Measurements from ENCODE around the gene SPTBN1.

Gene SPTBN1

DNA sequence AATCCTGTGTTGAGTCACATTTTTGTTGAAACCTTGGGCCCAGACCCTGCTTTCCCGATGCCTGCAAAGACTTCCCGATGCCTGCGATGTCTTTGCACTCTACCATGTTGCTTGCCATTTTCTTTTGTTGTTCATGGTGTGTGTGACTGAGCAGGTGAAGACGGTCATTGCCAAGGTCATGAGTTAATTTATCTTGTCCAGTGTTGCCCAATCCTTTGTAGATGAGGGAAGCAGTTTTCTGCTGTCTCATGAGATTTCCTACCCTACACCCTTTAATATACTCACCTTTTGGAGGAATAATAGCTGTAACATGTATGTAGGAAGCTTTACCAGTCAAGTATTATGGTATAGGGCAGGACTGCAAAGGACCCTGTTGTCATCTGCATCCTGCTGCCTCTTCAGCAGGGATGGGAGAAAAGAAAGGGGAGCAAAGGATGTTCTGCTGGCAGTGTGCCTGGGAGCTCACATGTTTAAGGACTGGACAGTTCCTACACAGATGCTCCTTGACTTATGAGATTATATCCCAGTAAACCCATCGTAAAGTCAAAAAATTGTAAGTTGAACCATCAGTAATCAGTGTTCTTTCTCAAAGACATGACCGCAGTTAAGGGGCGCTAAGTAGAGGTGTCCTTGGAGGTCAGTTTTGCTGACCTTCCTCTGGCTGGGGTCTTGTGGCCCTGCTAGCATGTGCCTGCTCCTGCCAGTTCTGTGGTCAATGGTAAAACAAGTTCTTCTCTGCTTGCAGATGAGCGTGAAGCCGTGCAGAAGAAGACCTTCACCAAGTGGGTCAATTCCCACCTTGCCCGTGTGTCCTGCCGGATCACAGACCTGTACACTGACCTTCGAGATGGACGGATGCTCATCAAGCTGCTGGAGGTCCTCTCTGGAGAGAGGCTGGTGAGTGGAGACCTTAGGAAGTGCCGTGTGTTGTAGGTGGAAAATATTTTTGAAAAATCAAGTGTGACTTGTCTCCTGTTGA lies 142.5 kb downstream of the SPTBN1 start:
- H3K9ac ChIP-seq (ENCODE audit: low read length) = no peak overlapping the region

DNA sequence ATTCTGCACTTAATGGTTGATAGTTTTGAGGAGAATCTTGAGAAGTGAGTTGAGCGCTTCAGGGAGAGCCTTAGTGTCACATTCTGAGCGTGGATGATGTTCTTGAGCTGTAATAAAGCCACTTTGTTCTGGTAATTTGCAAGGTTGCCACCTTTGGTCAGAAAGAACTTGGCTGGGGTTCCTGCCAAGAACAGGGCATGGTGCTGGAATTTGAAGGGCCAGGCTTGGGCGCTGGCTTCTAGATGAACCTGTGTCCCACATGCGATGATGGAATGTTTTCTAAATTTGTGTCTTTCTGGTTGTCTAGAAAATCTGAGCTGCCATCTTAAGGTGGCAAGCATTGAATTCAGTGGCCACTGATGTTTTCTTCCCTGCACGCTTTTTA lies 143.2 kb downstream of the SPTBN1 start:
- no peak overlapping the region for H3K27ac ChIP-seq (ENCODE audit: low read depth, low read length)
- H3K27me3 ChIP-seq (ENCODE audit: control insufficient read depth in 1 of 2, insufficient read depth in 2 of 2, low read length in 2 of 2) = no peaks in the 10 kb centered on the region
- H3K36me3 ChIP-seq (ENCODE audit: insufficient read depth, low read length) = peaks cover 16% of the 10 kb centered on the region
- H3K9me3 ChIP-seq (ENCODE audit: low read length) = no peaks in the 10 kb centered on the region
- peaks cover 88% of the 10 kb centered on the region for H3K4me1 ChIP-seq (ENCODE audit: insufficient read depth, low read length)
- no peak overlapping the region for H3K9ac ChIP-seq (ENCODE audit: low read length)
- H3K4me3 ChIP-seq (ENCODE audit: low read depth in 1 of 2, low read length in 2 of 2) = no peak overlapping the region

More for the DNA sequence above, 142.5 kb downstream of the SPTBN1 start:
- Histone ChIP-seq H3K27ac (ENCODE audit: low read depth, low read length) (no peak overlapping the region), H3K27me3 (ENCODE audit: control insufficient read depth in 1 of 2, insufficient read depth in 2 of 2, low read length in 2 of 2) (no peaks in the 10 kb centered on the region), H3K4me3 (ENCODE audit: low read depth in 1 of 2, low read length in 2 of 2) (no peak overlapping the region), H3K9me3 (ENCODE audit: low read length) (no peaks in the 10 kb centered on the region), H3K4me1 (ENCODE audit: insufficient read depth, low read length) (peaks cover 81% of the 10 kb centered on the region), H3K36me3 (ENCODE audit: insufficient read depth, low read length) (peaks cover 16% of the 10 kb centered on the region)

DNA sequence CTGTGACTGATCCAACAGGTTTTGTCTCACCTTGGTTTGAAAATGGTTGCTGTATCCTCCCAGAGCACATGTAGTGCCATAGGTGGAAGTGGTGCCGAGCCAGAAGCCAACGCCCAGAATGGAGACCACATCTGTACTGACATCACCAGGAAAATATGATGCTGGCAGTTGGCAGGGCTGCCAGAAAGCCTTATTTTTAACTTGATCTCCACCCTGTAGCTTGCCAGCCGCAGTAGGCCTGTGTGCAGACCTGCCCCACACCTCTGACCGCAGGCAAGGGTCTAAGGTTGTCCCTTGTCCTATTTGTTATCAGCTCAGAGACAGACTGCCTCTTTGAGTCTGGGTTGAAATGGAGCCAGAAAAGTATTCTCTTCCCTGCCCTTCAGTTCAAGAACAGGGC lies 143.8 kb downstream of the SPTBN1 start:
- Histone ChIP-seq H3K36me3 (ENCODE audit: insufficient read depth, low read length) (peaks cover 16% of the 10 kb centered on the region), H3K27ac (ENCODE audit: low read depth, low read length) (no peak overlapping the region), H3K9me3 (ENCODE audit: low read length) (no peaks in the 10 kb centered on the region), H3K27me3 (ENCODE audit: control insufficient read depth in 1 of 2, insufficient read depth in 2 of 2, low read length in 2 of 2) (no peaks in the 10 kb centered on the region), H3K9ac (ENCODE audit: low read length) (no peak overlapping the region), H3K4me3 (ENCODE audit: low read depth in 1 of 2, low read length in 2 of 2) (no peak overlapping the region), H3K4me1 (ENCODE audit: insufficient read depth, low read length) (peaks cover 94% of the 10 kb centered on the region)

DNA sequence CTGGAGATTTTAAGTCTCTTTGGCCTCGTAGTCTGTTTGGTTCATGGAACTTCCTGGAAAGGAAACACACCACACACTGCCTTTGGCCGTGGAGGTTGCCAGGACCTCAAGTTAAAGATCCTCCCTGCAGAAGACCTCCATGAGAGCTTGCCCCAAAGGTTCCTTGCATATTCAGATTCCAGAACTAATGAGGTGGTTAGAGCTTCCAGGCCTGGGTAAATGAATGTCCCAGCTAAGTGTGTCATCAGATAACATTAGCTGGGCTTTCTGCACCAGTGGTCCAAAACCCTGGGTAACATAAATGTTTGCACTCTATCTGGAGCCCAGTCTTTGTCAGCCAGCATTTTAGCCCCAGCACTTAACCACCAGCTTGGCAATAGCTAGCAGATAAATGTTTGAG lies 145.2 kb downstream of the SPTBN1 start:
- H3K9me3 ChIP-seq (ENCODE audit: low read length) = no peaks in the 10 kb centered on the region
- peaks cover 85% of the 10 kb centered on the region for H3K4me1 ChIP-seq (ENCODE audit: insufficient read depth, low read length)
- peaks cover 16% of the 10 kb centered on the region for H3K36me3 ChIP-seq (ENCODE audit: insufficient read depth, low read length)
- no peak overlapping the region for H3K9ac ChIP-seq (ENCODE audit: low read length)
- H3K27ac ChIP-seq (ENCODE audit: low read depth, low read length) = no peak overlapping the region
- H3K27me3 ChIP-seq (ENCODE audit: control insufficient read depth in 1 of 2, insufficient read depth in 2 of 2, low read length in 2 of 2) = no peaks in the 10 kb centered on the region
- H3K4me3 ChIP-seq (ENCODE audit: low read depth in 1 of 2, low read length in 2 of 2) = no peak overlapping the region

DNA sequence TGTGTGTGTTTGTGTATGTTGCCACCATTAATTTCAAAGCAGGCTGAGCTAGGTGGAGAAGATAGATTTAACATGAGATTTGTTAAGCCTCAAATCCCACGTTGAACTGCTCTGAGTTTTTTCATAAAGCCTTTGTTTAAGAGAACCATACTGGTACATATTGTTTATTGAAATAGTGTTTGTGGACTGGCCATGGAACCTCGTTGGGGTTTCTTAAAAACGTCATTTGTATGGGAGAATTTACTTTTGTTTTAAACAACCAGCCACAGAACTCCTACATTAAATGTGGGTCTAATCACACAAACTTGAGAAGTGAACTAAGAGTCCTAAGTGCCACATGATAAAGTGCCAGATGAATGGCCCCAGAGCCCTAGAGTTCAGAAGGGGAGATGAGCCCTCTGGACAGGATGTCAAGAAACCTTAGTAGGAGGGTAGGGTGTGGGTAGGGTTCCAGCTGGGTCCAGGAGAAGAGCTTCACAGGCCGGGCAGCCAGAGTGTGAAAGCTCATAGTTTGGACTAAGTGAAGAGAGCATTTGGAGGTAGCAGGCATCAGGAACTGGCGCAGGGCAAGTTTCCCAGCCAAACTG lies 146.7 kb downstream of the SPTBN1 start:
- no peak overlapping the region for H3K27ac ChIP-seq (ENCODE audit: low read depth, low read length)
- H3K9me3 ChIP-seq (ENCODE audit: low read length) = no peaks in the 10 kb centered on the region
- no peaks in the 10 kb centered on the region for H3K27me3 ChIP-seq (ENCODE audit: control insufficient read depth in 1 of 2, insufficient read depth in 2 of 2, low read length in 2 of 2)
- no peak overlapping the region for H3K9ac ChIP-seq (ENCODE audit: low read length)
- peaks cover 70% of the 10 kb centered on the region for H3K4me1 ChIP-seq (ENCODE audit: insufficient read depth, low read length)
- no peak overlapping the region for H3K4me3 ChIP-seq (ENCODE audit: low read depth in 1 of 2, low read length in 2 of 2)
- H3K36me3 ChIP-seq (ENCODE audit: insufficient read depth, low read length) = peaks cover 16% of the 10 kb centered on the region

DNA sequence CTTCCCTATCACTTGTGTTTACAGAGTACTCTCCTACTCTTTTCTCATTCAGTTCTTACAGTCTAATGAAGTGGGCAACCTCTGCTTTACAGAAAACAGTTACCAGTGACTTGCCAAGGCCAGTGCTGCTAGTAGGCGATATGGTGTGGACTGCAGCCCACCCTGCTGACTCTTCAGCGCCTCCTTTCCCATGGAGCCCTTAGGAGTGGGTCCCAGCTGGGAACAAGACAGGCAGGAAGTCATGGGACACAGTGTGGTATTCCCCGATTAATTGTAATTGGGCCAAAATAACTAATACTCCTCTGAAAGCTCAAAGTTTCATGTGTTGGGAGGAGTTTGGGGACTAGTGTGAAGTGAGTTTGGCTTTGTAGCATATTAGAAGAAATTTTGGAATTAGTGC lies 147.2 kb downstream of the SPTBN1 start:
- no peaks in the 10 kb centered on the region for H3K9me3 ChIP-seq (ENCODE audit: low read length)
- H3K27ac ChIP-seq (ENCODE audit: low read depth, low read length) = no peak overlapping the region
- no peaks in the 10 kb centered on the region for H3K27me3 ChIP-seq (ENCODE audit: control insufficient read depth in 1 of 2, insufficient read depth in 2 of 2, low read length in 2 of 2)
- no peak overlapping the region for H3K9ac ChIP-seq (ENCODE audit: low read length)
- H3K36me3 ChIP-seq (ENCODE audit: insufficient read depth, low read length) = peaks cover 16% of the 10 kb centered on the region
- no peak overlapping the region for H3K4me3 ChIP-seq (ENCODE audit: low read depth in 1 of 2, low read length in 2 of 2)
- peaks cover 65% of the 10 kb centered on the region for H3K4me1 ChIP-seq (ENCODE audit: insufficient read depth, low read length)

DNA sequence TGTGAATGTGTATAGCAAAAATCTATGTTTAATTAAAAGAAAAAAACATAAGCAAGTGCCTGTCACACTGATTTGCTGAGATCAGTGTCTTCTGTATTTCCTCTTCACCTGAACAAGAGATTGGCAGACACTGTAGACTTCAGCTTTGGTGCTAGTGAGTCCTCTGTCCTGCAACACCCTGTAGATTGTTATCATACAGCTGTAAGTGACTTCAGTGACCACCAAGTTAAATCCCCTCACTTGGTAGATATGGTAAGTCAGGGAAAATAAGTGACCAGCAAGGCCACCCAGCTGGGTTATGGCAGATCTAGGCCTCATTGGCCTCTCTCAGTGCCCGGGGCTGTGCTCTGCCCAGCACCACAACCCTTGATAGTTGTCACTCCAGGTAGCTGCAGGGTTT lies 147.7 kb downstream of the SPTBN1 start:
- peaks cover 61% of the 10 kb centered on the region for H3K4me1 ChIP-seq (ENCODE audit: insufficient read depth, low read length)
- H3K4me3 ChIP-seq (ENCODE audit: low read depth in 1 of 2, low read length in 2 of 2) = no peak overlapping the region
- no peaks in the 10 kb centered on the region for H3K9me3 ChIP-seq (ENCODE audit: low read length)
- H3K36me3 ChIP-seq (ENCODE audit: insufficient read depth, low read length) = peaks cover 16% of the 10 kb centered on the region
- H3K27ac ChIP-seq (ENCODE audit: low read depth, low read length) = no peak overlapping the region
- no peaks in the 10 kb centered on the region for H3K27me3 ChIP-seq (ENCODE audit: control insufficient read depth in 1 of 2, insufficient read depth in 2 of 2, low read length in 2 of 2)
- H3K9ac ChIP-seq (ENCODE audit: low read length) = no peak overlapping the region

DNA sequence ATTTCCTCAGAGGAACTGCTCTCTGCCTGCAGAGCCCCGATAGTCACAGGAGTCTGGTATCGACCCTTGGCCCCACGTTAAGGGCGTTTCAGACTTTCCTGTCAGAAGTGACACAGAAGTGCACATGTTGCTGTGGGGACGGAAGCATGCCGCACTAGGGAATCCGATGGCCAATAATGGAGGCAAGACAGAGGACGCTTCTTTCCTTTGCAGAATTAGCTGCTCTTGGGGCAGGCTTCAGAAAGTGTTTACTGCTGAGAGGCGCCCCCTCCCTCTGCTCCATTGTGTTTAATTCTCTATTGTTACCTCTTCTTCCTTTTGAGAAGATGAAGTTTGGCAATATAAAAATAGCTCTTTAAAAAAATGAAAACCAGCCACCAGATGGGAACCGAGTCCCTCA lies 148.7 kb downstream of the SPTBN1 start:
- no peak overlapping the region for H3K4me3 ChIP-seq (ENCODE audit: low read depth in 1 of 2, low read length in 2 of 2)
- H3K4me1 ChIP-seq (ENCODE audit: insufficient read depth, low read length) = peaks cover 51% of the 10 kb centered on the region
- H3K9me3 ChIP-seq (ENCODE audit: low read length) = no peaks in the 10 kb centered on the region
- H3K27me3 ChIP-seq (ENCODE audit: control insufficient read depth in 1 of 2, insufficient read depth in 2 of 2, low read length in 2 of 2) = no peaks in the 10 kb centered on the region
- H3K9ac ChIP-seq (ENCODE audit: low read length) = no peak overlapping the region
- peaks cover 6% of the 10 kb centered on the region for H3K36me3 ChIP-seq (ENCODE audit: insufficient read depth, low read length)
- H3K27ac ChIP-seq (ENCODE audit: low read depth, low read length) = no peak overlapping the region

DNA sequence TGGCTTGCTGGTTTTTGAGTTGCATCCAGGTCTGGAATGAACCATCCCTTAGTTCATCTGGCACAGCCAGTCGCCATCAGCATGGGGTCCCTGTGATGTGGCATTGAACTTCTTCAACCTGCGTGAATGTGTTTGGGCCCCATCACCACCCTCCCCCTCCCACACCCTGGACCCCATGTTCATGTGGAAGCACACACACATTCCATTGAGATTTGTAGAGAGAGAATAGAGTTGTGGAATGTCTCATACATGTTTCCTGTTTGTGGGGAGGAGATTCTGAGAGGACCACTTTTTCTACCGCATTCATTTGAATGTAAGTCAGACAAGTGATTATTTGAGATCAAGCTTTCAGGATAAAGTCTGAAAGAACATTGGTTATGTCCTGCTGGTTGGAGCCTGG lies 149.7 kb downstream of the SPTBN1 start:
- Histone ChIP-seq H3K36me3 (ENCODE audit: insufficient read depth, low read length) (no peaks in the 10 kb centered on the region), H3K4me1 (ENCODE audit: insufficient read depth, low read length) (peaks cover 43% of the 10 kb centered on the region), H3K9me3 (ENCODE audit: low read length) (no peaks in the 10 kb centered on the region), H3K9ac (ENCODE audit: low read length) (no peak overlapping the region), H3K4me3 (ENCODE audit: low read depth in 1 of 2, low read length in 2 of 2) (no peak overlapping the region), H3K27ac (ENCODE audit: low read depth, low read length) (no peak overlapping the region), H3K27me3 (ENCODE audit: control insufficient read depth in 1 of 2, insufficient read depth in 2 of 2, low read length in 2 of 2) (no peaks in the 10 kb centered on the region)

DNA sequence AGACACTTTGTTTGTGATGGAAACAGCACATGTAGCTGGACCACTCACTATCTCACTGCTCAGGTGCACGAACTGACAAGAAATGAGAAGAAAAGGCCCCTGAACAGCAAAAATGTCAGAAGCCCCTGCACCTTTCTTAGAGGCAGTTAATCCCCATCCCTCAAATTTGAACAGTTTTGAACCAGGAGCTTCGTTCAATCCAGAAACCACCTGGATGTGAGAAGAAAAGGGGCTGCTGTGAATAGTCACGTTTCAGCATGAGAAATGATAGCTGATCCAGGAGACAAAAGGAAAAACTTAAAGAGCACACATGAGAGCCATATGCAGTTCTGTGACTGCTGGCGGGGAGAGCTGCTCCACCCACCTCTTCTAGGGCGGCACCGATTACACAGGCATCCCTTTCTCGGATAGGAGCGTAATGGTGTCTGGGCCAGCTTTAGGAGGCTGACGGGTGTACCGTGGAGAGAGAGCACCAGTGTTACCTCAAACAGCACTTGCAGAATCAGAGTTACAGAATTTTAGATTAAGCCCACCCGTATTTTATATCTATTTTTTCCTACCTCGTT lies 150.3 kb downstream of the SPTBN1 start:
- Histone ChIP-seq H3K4me3 (ENCODE audit: low read depth in 1 of 2, low read length in 2 of 2) (no peak overlapping the region), H3K9me3 (ENCODE audit: low read length) (no peaks in the 10 kb centered on the region), H3K36me3 (ENCODE audit: insufficient read depth, low read length) (no peaks in the 10 kb centered on the region), H3K27ac (ENCODE audit: low read depth, low read length) (no peak overlapping the region), H3K27me3 (ENCODE audit: control insufficient read depth in 1 of 2, insufficient read depth in 2 of 2, low read length in 2 of 2) (no peaks in the 10 kb centered on the region), H3K4me1 (ENCODE audit: insufficient read depth, low read length) (peaks cover 39% of the 10 kb centered on the region), H3K9ac (ENCODE audit: low read length) (no peak overlapping the region)

DNA sequence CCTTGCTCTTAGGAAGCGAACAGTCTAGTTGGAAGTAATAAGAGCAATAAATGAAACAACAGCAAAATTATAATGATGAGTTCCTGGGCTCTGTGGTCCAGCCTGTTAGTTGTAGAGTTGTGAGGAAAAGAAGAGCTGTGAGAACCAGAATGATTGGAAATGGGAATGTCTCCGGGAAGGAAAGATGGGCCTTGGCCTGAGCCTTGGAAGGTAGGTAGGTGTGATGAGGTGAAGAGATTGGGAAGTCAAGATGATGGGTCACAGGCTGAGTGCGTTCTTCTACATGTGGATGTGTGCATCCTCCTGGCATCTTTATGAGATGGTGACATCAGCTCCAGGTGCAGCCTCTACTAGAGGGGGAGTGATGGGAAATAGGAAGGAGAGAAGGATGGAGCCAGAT lies 152.1 kb downstream of the SPTBN1 start:
- no peak overlapping the region for H3K27ac ChIP-seq (ENCODE audit: low read depth, low read length)
- H3K9me3 ChIP-seq (ENCODE audit: low read length) = no peaks in the 10 kb centered on the region
- H3K4me3 ChIP-seq (ENCODE audit: low read depth in 1 of 2, low read length in 2 of 2) = no peak overlapping the region
- H3K9ac ChIP-seq (ENCODE audit: low read length) = no peak overlapping the region
- peaks cover 10% of the 10 kb centered on the region for H3K36me3 ChIP-seq (ENCODE audit: insufficient read depth, low read length)
- H3K27me3 ChIP-seq (ENCODE audit: control insufficient read depth in 1 of 2, insufficient read depth in 2 of 2, low read length in 2 of 2) = no peaks in the 10 kb centered on the region
- peaks cover 26% of the 10 kb centered on the region for H3K4me1 ChIP-seq (ENCODE audit: insufficient read depth, low read length)

Data from muscle layer of colon (tissue), 2 donors.